SK-N-SH treated with all-trans-retinoic acid at 6 μM for 48 hours (cell line): ENCODE measurements around the gene PRRG2.
A peak's percentile ranks its signal among the peaks of the same experiment; 100 is the strongest.

ENCODE experiments used
- ATAC-seq: fragments of 200-7000 bp; cut with Tn5 transposase; 3 replicates; pipeline ENCODE4 v1.9.1; 2020; ENCODE audit warnings: mild to moderate bottlenecking, moderate library complexity
- ARNTL ChIP-seq: fragments of 450-650 bp; formaldehyde crosslinking; IDR thresholded peaks from 2 replicates; pipeline ENCODE4 v1.5.0; 2020; ENCODE audit warnings: low read depth, mild to moderate bottlenecking, moderate library complexity, borderline replicate concordance
- BACH2 ChIP-seq: fragments of 250-450 bp; sonication (Bioruptor Pico); IDR thresholded peaks from 2 replicates; pipeline ENCODE4 v1.9.0; 2021; ENCODE audit warnings: mild to moderate bottlenecking, borderline replicate concordance
- CREB5 ChIP-seq: fragments of 250-450 bp; sonication (Bioruptor Pico); IDR thresholded peaks from 2 replicates; pipeline ENCODE4 v1.5.1; 2020; ENCODE audit warnings: low read depth, mild to moderate bottlenecking, moderate library complexity
- CSDC2 ChIP-seq: fragments of 250-450 bp; sonication (Bioruptor Pico); IDR thresholded peaks from 2 replicates; pipeline ENCODE4 v1.5.0; 2020; ENCODE audit warnings: mild to moderate bottlenecking, moderate library complexity
- CSRNP3 ChIP-seq: fragments of 250-450 bp; sonication (Bioruptor Pico); IDR thresholded peaks from 2 replicates; pipeline ENCODE4 v1.5.1; 2021; ENCODE audit warnings: mild to moderate bottlenecking, moderate library complexity
- ESRRG ChIP-seq: fragments of 250-450 bp; sonication (Bioruptor Pico); IDR thresholded peaks from 2 replicates; pipeline ENCODE4 v1.6.1; 2021; ENCODE audit warnings: mild to moderate bottlenecking
- GLIS3 ChIP-seq: fragments of 250-450 bp; sonication (Bioruptor Pico); IDR thresholded peaks from 2 replicates; pipeline ENCODE4 v1.5.0; 2020; ENCODE audit warnings: mild to moderate bottlenecking, moderate library complexity
- ISL1 ChIP-seq: fragments of 250-450 bp; sonication (Bioruptor Pico); IDR thresholded peaks from 2 replicates; pipeline ENCODE4 v2.1.2; 2022; ENCODE audit warnings: mild to moderate bottlenecking, moderate library complexity
- OSR1 ChIP-seq: fragments of 250-450 bp; sonication (Bioruptor Pico); IDR thresholded peaks from 2 replicates; pipeline ENCODE4 v1.8.0; 2022; ENCODE audit warnings: moderate library complexity, mild to moderate bottlenecking, inconsistent platforms
- PATZ1 ChIP-seq: fragments of 250-450 bp; sonication (Bioruptor Pico); IDR thresholded peaks from 2 replicates; pipeline ENCODE4 v1.8.0; 2020; ENCODE audit warnings: mild to moderate bottlenecking, moderate library complexity, borderline replicate concordance
- POU6F1 ChIP-seq: fragments of 250-450 bp; sonication (Bioruptor Pico); IDR thresholded peaks from 2 replicates; pipeline ENCODE4 v1.8.0; 2021; ENCODE audit warnings: low read depth, mild to moderate bottlenecking, moderate library complexity, borderline replicate concordance
- PPARA ChIP-seq: fragments of 250-450 bp; sonication (Bioruptor Pico); IDR thresholded peaks from 2 replicates; pipeline ENCODE4 v1.5.0; 2020; ENCODE audit warnings: mild to moderate bottlenecking, borderline replicate concordance
- RARB ChIP-seq: fragments of 250-450 bp; sonication (Bioruptor Pico); IDR thresholded peaks from 2 replicates; pipeline ENCODE4 v1.8.0; 2021; ENCODE audit warnings: mild to moderate bottlenecking, moderate library complexity
- TOX ChIP-seq: fragments of 250-450 bp; sonication (Bioruptor Pico); IDR thresholded peaks from 2 replicates; pipeline ENCODE4 v1.8.0; 2021; ENCODE audit warnings: mild to moderate bottlenecking, moderate library complexity, borderline replicate concordance
- TSHZ2 ChIP-seq: fragments of 250-450 bp; sonication (Bioruptor Pico); IDR thresholded peaks from 2 replicates; pipeline ENCODE4 v1.5.0; 2020; ENCODE audit warnings: mild to moderate bottlenecking, moderate library complexity
- ZC3H10 ChIP-seq: fragments of 250-450 bp; sonication (Bioruptor Pico); IDR thresholded peaks from 2 replicates; pipeline ENCODE4 v1.5.1; 2021; ENCODE audit warnings: mild to moderate bottlenecking, moderate library complexity
- ZFP3 ChIP-seq: fragments of 250-450 bp; sonication (Bioruptor Pico); IDR thresholded peaks from 2 replicates; pipeline ENCODE4 v1.5.0; 2020; ENCODE audit warnings: mild to moderate bottlenecking, moderate library complexity
- ZFP30 ChIP-seq: fragments of 450-650 bp; formaldehyde crosslinking; IDR thresholded peaks from 2 replicates; pipeline ENCODE4 v1.5.0; 2022; ENCODE audit warnings: mild to moderate bottlenecking, moderate library complexity
- ZNF565 ChIP-seq: fragments of 450-650 bp; formaldehyde crosslinking; conservative IDR thresholded peaks from 2 replicates; pipeline ENCODE4 v1.5.0; 2020; ENCODE audit warnings: low read depth, mild to moderate bottlenecking, moderate library complexity
- ZNF70 ChIP-seq: fragments of 450-650 bp; formaldehyde crosslinking; IDR thresholded peaks from 2 replicates; pipeline ENCODE4 v1.5.0; 2020; ENCODE audit warnings: mild to moderate bottlenecking, moderate library complexity
- ZNF8 ChIP-seq: fragments of 450-650 bp; formaldehyde crosslinking; IDR thresholded peaks from 2 replicates; pipeline ENCODE4 v1.5.0; 2020; ENCODE audit warnings: mild to moderate bottlenecking, moderate library complexity

PRRG2 gene

GRCh38 chr19:49546825-49547565, 34.1 kb upstream of the PRRG2 start:
- TF ChIP-seq ARNTL (no peak), GLIS3 (no peak), PPARA (CRISPR knock-in tag) (no peak), RARB (CRISPR knock-in tag) (no peak), ZNF70 (no peak), ESRRG (CRISPR knock-in tag) (no peak), TSHZ2 (no peak), ZNF8 (CRISPR knock-in tag) (no peak)
- peak; percentile 94 for ATAC-seq

GRCh38 chr19:49549045-49549444, 32.1 kb upstream of the PRRG2 start:
- no peak for TF ChIP-seq TOX (CRISPR knock-in tag)
- ATAC-seq: no peak

GRCh38 chr19:49551531-49551930, 29.6 kb upstream of the PRRG2 start:
- no peak for TF ChIP-seq ZFP3 (CRISPR knock-in tag)
- no peak for TF ChIP-seq ZFP30 (CRISPR knock-in tag)
- TF ChIP-seq CREB5: no peak
- TF ChIP-seq ZC3H10: no peak
- TF ChIP-seq PATZ1 (CRISPR knock-in tag): no peak
- TF ChIP-seq OSR1 (CRISPR knock-in tag): no peak
- no peak for TF ChIP-seq ZNF8 (CRISPR knock-in tag)
- no peak for TF ChIP-seq ZNF70
- TF ChIP-seq TOX (CRISPR knock-in tag): no peak
- TF ChIP-seq ARNTL: no peak
- no peak for TF ChIP-seq GLIS3
- no peak for TF ChIP-seq ISL1 (CRISPR knock-in tag)
- no peak for TF ChIP-seq TSHZ2
- TF ChIP-seq RARB (CRISPR knock-in tag): no peak
- no peak for TF ChIP-seq ESRRG (CRISPR knock-in tag)
- no peak for TF ChIP-seq BACH2 (CRISPR knock-in tag)
- TF ChIP-seq ZNF565 (CRISPR knock-in tag): no peak
- TF ChIP-seq POU6F1 (CRISPR knock-in tag): no peak
- TF ChIP-seq CSDC2 (CRISPR knock-in tag): no peak
- no peak for TF ChIP-seq CSRNP3 (CRISPR knock-in tag)
- no peak for ATAC-seq
